Esophagus (tissue), 2 donors: Measurements from ENCODE around the gene MMP2. TPM values are rescaled to one million over a fixed set of nuclear protein-coding genes. Genes with fewer than 3 reads are reported as not detected.

Source experiments
- H3K27ac ChIP-seq, 2 donors: one replicate each; pipeline ENCODE4 v1.5.1; 2013; ENCODE audit warnings: low read depth in 2 of 2, mild to moderate bottlenecking in 2 of 2, inconsistent platforms in 1 of 2, low read length in 1 of 2, moderate library complexity in 1 of 2
- H3K27me3 ChIP-seq, 2 donors: one replicate each; pipeline ENCODE4 v1.6.1; 2013; ENCODE audit warnings: low read length in 2 of 2, control low read depth in 1 of 2, mild to moderate bottlenecking in 1 of 2; ENCODE audit not compliant: insufficient read depth in 2 of 2, control insufficient read depth in 1 of 2
- H3K36me3 ChIP-seq, 2 donors: one replicate each; pipeline ENCODE4 v1.6.1; 2013; ENCODE audit warnings: low read length in 1 of 2; ENCODE audit not compliant: control insufficient read depth in 2 of 2, insufficient read depth in 2 of 2
- H3K4me1 ChIP-seq, 2 donors: one replicate each; pipeline ENCODE4 v1.6.1; 2013; ENCODE audit warnings: low read length in 1 of 2; ENCODE audit not compliant: control insufficient read depth in 2 of 2, insufficient read depth in 2 of 2
- H3K4me3 ChIP-seq, 2 donors: one replicate each; pipeline ENCODE4 v1.5.1; 2013; ENCODE audit warnings: low read length in 2 of 2, mild to moderate bottlenecking in 2 of 2, low read depth in 1 of 2, moderate library complexity in 1 of 2
- H3K9me3 ChIP-seq, 2 donors: one replicate each; pipeline ENCODE4 v1.6.1; 2013; ENCODE audit warnings: mild to moderate bottlenecking in 2 of 2, low read depth in 1 of 2, low read length in 1 of 2, moderate library complexity in 1 of 2; ENCODE audit not compliant: control insufficient read depth in 2 of 2, insufficient read depth in 1 of 2
- WGBS, 2 donors: extraction: QIAGEN DNeasy Blood & Tissue Kit; methylation state at CpG; one replicate each; pipeline ENCODE4 v1.1.7; 2013; 5-methylcytosine and 5-hydroxymethylcytosine counted together
- polyA plus RNA-seq, 2 donors: library from polyadenylated mRNA; stranded (reverse); fragments of 200-250 nt; gene quantifications; one replicate each; pipeline ENCODE4 v1.2.3, GENCODE V29; 2013
- donor health status: healthy with polysubstance abuse.
- donor health status: Bipolar disorder and iron deficiency.

Gene MMP2
- polyA plus RNA-seq, 2 donors = 3.3 to 11.0 TPM

GRCh38 chr16:55489119-55489955 is 10.3 kb downstream of the MMP2 start:
- H3K36me3 ChIP-seq = no peaks in the 10 kb centered on the region
- H3K27ac ChIP-seq = no peak overlapping the region
- H3K4me3 ChIP-seq = no peak overlapping the region
- H3K4me1 ChIP-seq = peaks cover 0 to 2% of the 10 kb centered on the region in 2 donors
- no peaks in the 10 kb centered on the region for H3K27me3 ChIP-seq
- WGBS, 2 donors = 93 to 95% methylated on average over 14 of the region's 14 CpGs
- no peaks in the 10 kb centered on the region for H3K9me3 ChIP-seq

DNA sequence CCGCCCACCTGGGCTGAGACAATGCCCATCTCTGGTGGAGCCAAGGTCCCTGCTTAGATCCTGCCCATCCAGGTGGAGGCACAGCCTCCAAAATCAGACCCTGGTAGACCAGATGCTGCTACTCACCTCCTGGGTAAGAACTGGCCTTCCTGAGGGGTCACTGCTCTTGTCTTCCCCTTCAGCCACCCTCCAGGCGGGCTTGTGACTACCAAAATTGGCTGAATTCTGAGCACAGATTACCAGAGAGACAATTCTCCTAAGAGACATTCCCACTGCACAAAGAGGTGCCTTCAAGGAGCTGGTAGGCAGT is 10.9 kb downstream of the MMP2 start:
- 94 to 96% methylated on average over 2 of the region's 2 CpGs for WGBS, 2 donors
- H3K27ac ChIP-seq = no peak overlapping the region

DNA sequence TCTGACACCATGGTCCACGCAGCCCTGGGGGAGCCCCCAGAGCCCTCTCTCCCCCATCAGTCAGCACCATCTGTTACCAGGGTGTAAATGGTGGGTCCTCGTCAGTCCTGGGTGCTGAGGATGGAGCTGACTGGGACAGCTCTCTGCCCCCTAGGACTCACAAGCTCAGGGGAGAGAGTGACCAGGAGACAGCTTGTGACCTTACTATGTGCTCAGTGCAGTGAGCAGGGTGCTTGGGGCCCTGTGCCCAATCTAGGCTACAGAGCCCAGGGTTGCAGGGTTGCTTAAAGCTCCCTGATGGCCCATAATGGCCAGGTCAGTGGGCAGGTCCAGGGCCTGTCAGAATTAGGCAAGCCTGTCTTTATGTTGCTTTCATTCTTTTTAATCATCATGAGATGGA is 11.3 kb downstream of the MMP2 start:
- Histone ChIP-seq H3K9me3 (no peaks in the 10 kb centered on the region), H3K27ac (no peak overlapping the region), H3K4me1 (peaks cover 0 to 2% of the 10 kb centered on the region in 2 donors), H3K36me3 (no peaks in the 10 kb centered on the region), H3K4me3 (no peak overlapping the region), H3K27me3 (no peaks in the 10 kb centered on the region)
- WGBS, 2 donors = 90 to 91% methylated on average over 2 of the region's 2 CpGs

More for the DNA sequence above, 10.9 kb downstream of the MMP2 start:
- H3K9me3 ChIP-seq = no peaks in the 10 kb centered on the region
- H3K36me3 ChIP-seq = no peaks in the 10 kb centered on the region
- H3K27me3 ChIP-seq = no peaks in the 10 kb centered on the region
- H3K4me3 ChIP-seq = no peak overlapping the region
- H3K4me1 ChIP-seq = peaks cover 0 to 2% of the 10 kb centered on the region in 2 donors

- WGBS, 2 donors = 41 to 53% methylated on average over 7 of the region's 7 CpGs
- H3K4me3 ChIP-seq = no peak overlapping the region
- peaks cover 0 to 2% of the 10 kb centered on the region in 2 donors for H3K4me1 ChIP-seq
- H3K36me3 ChIP-seq = no peaks in the 10 kb centered on the region
- no peak overlapping the region for H3K27ac ChIP-seq
- no peaks in the 10 kb centered on the region for H3K27me3 ChIP-seq
- H3K9me3 ChIP-seq = no peaks in the 10 kb centered on the region
Measured at GRCh38 chr16:55491691-55492090, 12.7 kb downstream of the MMP2 start.

DNA sequence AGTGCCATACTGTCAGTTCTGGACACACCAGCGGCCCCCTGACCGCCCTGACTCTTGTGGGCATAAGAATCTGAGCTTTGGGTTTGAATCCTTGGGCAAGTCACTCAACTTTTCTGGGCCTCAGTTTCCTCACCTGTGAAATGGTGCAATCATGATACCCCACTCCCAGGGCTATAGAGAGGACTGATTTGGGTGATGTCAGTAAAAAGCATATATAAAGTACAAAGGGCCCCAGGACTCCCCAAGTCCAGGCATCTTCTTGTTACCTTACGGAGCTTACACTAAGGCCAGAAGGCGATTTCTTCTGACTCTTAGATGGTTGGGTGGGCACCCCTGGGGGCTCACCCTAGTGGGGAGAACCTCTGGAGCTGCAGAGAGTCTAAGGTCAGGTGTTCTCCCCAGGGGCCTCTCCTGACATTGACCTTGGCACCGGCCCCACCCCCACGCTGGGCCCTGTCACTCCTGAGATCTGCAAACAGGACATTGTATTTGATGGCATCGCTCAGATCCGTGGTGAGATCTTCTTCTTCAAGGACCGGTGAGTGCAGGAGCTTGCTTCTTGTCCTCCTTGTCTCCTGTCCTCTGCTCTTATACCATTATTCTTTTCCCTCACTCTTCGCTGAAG is 13.9 kb downstream of the MMP2 start:
- H3K4me1 ChIP-seq = peaks cover 0 to 2% of the 10 kb centered on the region in 2 donors
- no peak overlapping the region for H3K4me3 ChIP-seq
- H3K27me3 ChIP-seq = no peaks in the 10 kb centered on the region
- H3K9me3 ChIP-seq = no peaks in the 10 kb centered on the region
- WGBS, 2 donors = 83% methylated on average over 10 of the region's 10 CpGs
- no peak overlapping the region for H3K27ac ChIP-seq
- no peaks in the 10 kb centered on the region for H3K36me3 ChIP-seq

DNA sequence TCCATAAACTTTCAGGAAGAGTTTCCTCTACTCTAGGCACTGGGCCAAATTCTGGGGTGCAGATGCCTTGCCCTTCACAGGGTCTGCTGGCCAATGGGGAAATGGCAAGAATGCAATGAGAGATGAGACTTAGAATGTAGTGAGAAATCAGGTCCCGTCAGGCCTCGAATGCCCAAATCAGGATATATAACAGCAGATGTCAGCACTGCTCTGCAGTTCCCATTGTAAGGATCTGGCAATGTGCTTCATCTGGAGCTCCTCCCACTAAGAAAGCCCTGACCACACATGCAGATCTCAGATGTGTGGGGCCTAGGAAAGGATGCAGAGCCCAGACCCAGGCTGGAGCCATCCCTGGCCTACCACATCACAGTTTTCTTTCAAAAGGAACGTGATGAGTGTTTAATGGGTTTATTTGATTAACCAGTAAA is 16.0 kb downstream of the MMP2 start:
- Histone ChIP-seq H3K4me1 (peaks cover 0 to 2% of the 10 kb centered on the region in 2 donors), H3K27me3 (no peaks in the 10 kb centered on the region), H3K4me3 (no peak overlapping the region), H3K27ac (no peak overlapping the region), H3K36me3 (no peaks in the 10 kb centered on the region), H3K9me3 (no peaks in the 10 kb centered on the region)
- WGBS, 2 donors = 31 to 48% methylated on average over 3 of the region's 3 CpGs

GRCh38 chr16:55495616-55496289 is 16.8 kb downstream of the MMP2 start:
- Histone ChIP-seq H3K27ac (no peak overlapping the region), H3K9me3 (no peaks in the 10 kb centered on the region), H3K4me3 (no peak overlapping the region), H3K4me1 (peaks cover 0 to 2% of the 10 kb centered on the region in 2 donors), H3K27me3 (no peaks in the 10 kb centered on the region), H3K36me3 (no peaks in the 10 kb centered on the region)
- 64% methylated on average over 7 of the region's 7 CpGs for WGBS, 2 donors

- Histone ChIP-seq H3K4me1 (peaks cover 3 to 4% of the 10 kb centered on the region in 2 donors), H3K27ac (peak overlapping the region in 1 of 2 donors; percentile 3), H3K27me3 (no peaks in the 10 kb centered on the region), H3K4me3 (no peak overlapping the region), H3K9me3 (no peaks in the 10 kb centered on the region), H3K36me3 (no peaks in the 10 kb centered on the region)
- WGBS, 2 donors = 66 to 76% methylated on average over 7 to 8 of the region's 8 CpGs
Measured at GRCh38 chr16:55496509-55497145, 17.6 kb downstream of the MMP2 start.

GRCh38 chr16:55497558-55497957 is 18.6 kb downstream of the MMP2 start:
- Histone ChIP-seq H3K27ac (no peak overlapping the region), H3K27me3 (no peaks in the 10 kb centered on the region), H3K4me1 (peaks cover 4 to 9% of the 10 kb centered on the region in 2 donors), H3K9me3 (no peaks in the 10 kb centered on the region), H3K4me3 (no peak overlapping the region), H3K36me3 (no peaks in the 10 kb centered on the region)
- 86 to 87% methylated on average over 5 of the region's 5 CpGs for WGBS, 2 donors
